ENCODE data around the gene MITF.

DNA sequence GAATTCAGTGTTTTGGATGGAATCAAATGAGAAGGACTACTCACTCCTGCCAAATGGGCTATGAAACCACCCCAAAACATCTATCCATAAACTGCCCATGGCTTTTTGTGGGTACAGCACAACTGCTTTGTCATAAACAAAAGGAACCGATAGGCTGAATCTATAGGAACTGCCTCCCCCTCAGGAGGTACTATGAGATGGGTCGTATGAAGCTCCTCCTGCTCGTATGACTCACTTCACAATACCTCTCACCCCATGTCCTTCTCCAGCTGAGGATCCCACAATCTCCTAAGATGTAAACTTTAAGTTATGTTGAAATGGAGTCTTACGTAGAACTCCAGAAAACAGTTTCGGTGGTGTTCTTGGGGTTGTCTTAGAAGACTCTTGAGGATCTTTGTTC, 130.4 kb downstream of the MITF start:
- TF ChIP-seq CTCF (IDR thresholded peaks at IDR 0.05) (no peak), EP300 (IDR thresholded peaks at IDR 0.05; ENCODE audit: borderline replicate concordance in 1 of 2, low read depth in 1 of 2, low read length in 1 of 2) (no peak), MAX (IDR thresholded peaks at IDR 0.05; ENCODE audit: low read depth) (no peak), USF2 (IDR thresholded peaks at IDR 0.05; ENCODE audit: borderline replicate concordance, low read depth, low read length) (no peak), RFX5 (IDR thresholded peaks at IDR 0.05; ENCODE audit: low read length) (no peak), TAF1 (IDR thresholded peaks at IDR 0.05; ENCODE audit: borderline replicate concordance, low read depth, low read length) (no peak), NFIC (IDR thresholded peaks at IDR 0.05; ENCODE audit: borderline replicate concordance) (no peak)
- TF ChIP-seq, protein P1, sequence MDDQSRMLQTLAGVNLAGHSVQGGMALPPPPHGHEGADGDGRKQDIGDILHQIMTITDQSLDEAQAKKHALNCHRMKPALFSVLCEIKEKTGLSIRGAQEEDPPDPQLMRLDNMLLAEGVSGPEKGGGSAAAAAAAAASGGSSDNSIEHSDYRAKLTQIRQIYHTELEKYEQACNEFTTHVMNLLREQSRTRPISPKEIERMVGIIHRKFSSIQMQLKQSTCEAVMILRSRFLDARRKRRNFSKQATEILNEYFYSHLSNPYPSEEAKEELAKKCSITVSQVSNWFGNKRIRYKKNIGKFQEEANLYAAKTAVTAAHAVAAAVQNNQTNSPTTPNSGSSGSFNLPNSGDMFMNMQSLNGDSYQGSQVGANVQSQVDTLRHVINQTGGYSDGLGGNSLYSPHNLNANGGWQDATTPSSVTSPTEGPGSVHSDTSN (IDR thresholded peaks at IDR 0.05) = no peak
